GM19467 (cell line): ENCODE data around the gene RNF149.
"Not testable (repeated sequence)": the region's sequence is repeated elsewhere in the genome, so short reads cannot be mapped to it uniquely, and the experiment has no call there.

Source experiments
- ATAC-seq: cut with Tn5 transposase; IDR thresholded peaks from one replicate; pipeline ENCODE4 v1.9.1; 2021; ENCODE audit warnings: mild to moderate bottlenecking, moderate library complexity; ENCODE audit not compliant: unreplicated experiment

RNF149 gene, protein sequence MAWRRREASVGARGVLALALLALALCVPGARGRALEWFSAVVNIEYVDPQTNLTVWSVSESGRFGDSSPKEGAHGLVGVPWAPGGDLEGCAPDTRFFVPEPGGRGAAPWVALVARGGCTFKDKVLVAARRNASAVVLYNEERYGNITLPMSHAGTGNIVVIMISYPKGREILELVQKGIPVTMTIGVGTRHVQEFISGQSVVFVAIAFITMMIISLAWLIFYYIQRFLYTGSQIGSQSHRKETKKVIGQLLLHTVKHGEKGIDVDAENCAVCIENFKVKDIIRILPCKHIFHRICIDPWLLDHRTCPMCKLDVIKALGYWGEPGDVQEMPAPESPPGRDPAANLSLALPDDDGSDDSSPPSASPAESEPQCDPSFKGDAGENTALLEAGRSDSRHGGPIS

DNA sequence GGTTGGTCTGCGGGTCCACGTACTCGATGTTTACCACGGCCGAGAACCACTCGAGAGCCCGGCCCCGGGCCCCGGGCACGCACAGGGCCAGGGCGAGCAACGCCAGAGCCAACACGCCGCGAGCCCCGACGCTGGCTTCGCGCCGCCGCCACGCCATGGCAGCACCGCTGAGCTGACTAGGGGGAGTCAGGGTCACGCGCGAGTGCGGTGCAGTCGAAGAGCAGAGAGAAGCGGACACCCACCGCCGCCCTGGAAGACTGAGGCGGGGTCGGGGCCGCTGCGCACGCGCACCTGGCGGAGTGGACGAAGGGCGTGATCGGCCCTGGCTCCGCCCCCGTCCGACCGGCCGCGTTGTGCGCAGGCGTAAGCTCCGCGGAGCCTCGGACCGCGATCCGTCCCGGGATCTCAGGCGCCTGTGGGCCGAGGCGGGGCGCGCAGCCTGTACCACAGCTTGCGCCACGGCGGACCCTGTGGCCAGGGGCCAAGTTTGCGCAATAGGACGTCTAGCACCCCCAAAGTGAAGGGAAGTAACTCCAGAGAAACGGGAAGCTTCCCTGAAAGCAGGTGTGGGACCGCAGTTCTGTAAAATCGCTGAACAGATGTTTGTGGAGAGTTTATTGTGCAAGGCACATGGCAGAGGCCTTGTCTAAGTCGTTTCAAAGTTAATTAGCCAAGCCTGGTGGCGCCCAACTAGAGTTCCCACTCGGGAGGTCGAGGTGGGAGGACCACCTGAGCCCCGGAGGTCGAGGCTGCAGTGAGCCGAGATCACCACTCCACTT is at the start of gene RNF149:
Gene RNF149, minus strand, starts transcription at position 270 of the 779 bp plus-strand sequence. Its CDS starts 113 bp downstream, at position 157.
- ATAC-seq: peak; percentile 52

DNA sequence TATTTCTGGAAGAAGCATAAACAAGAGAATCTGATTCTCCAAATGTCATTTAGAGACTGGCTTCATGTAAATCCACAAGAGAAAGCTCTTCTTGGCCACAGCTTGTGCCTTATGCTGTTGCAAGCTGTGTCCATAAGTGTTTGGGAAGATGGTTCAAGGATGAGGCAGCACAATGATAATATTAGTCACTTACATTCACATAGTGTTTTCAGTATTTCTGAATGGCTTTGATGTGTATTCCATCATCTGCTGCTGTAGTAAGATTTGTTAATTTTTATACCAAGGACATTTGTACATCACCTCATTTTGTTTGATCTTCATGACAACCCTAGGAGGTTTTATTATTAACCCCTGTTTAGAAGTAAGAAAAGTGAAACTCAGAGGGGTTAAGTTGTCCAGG is 48.9 kb upstream of the RNF149 start:
- ATAC-seq: no peak

DNA sequence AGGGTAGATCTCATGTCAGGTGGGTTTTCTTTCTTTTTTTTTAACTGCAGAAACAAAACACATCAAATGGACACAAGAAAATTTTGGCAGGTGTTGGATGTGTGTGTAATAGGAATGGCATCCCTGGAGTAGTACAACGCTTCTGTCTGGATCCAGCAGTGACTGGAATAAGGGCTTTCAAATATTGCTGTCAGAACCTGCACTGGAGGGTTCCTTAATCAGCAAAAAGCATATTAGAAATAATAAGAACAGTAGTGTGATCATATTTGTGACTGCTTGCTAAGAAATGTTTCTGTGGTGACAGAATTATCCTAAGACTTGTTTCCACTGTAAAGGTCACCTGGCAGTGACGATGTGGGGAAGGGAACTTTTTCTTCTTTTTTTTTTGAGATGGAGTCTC is 48.0 kb upstream of the RNF149 start:
- no peak for ATAC-seq

DNA sequence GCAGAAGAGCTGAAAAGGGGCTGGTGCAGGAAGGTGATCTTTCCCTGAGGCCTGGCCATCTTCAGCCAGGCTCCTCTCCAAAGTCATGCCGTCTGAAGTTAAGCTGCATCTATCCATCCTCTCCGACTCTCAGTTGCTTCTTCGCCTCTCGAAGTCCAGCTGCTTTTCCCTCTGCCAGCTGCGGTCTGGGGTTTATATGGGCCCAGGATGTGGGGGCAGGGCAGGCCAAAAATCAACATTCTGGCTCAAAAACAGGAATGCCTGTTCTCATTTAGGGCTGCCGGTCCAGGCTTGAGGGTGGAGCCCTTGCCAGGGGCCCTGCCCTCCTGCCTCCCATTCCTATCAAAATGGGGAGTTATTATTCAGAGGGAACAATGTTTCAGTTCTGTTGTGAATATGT is 47.6 kb upstream of the RNF149 start:
- ATAC-seq: no peak

DNA sequence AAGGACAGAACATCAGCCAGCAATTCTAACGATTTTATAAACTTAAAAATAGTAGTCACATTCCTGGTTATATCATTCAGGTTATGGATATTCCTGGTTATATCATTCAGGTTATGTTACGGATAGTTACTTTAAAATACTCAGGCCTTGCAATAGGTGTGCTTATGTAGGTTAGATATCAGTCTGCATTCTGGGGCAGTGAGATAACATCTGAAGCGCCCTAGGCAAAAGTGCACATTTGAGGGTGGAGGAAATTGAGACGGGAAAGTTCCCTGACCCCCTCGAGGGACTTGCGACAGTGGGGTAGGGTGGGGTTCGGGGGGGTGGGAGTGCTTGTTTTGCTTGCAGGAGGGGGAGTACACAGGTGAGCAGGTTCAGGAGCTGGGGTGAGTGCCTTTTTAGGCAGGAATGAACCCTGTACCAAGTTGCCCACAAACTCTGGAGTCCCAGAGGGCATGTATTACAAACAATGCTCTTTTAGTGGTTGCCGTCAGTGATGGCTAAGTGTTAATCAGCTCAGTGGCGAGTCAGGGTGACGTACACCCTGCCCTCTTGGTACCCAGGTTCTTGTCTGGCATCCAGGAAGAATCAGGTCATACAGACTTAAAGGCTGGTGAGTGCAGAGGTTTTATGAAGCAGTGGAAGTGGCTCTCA is 47.0 kb upstream of the RNF149 start:
- ATAC-seq: no peak

DNA sequence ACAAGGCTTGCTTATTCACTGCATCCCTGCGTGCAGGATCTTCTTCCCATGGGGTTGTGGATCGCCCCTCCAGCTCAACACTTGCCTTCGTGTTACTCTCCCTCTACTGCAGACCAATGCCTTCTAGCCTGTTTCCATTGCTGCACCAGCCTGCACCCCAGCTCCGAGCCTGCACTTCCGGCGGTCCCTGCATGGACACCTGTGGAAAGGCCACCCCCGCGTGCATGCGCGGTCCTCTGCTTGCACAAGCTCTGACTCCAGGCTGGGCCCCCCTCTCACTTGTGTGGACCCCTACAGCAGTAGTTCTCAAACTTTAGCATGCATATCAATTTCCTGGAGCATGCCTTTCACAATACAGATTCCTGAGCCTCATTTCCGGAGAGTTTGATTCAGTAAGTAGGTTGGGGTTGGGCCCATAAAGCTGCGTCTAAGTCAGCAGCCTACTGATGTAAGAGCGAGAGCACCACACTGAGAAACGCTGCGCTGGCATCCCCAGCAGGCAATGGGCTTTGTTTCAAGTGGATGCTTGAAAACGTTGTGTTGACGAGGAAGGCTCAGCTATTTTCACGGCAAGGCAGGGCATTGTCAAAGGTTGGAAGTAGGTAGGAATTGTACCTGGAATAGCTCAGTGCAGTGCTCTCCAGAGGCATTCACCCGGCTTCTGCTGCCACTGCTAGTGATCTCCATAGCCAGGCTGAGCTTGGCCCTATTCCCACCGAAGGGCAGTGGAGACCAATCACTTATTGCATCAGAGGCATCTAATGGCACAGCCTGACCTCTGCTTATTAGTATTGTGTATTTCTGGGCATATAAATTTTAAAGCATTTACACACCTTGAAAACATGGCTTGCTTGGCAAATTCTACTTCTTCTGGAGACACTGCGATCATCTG is 46.2 kb upstream of the RNF149 start:
- no peak for ATAC-seq

DNA sequence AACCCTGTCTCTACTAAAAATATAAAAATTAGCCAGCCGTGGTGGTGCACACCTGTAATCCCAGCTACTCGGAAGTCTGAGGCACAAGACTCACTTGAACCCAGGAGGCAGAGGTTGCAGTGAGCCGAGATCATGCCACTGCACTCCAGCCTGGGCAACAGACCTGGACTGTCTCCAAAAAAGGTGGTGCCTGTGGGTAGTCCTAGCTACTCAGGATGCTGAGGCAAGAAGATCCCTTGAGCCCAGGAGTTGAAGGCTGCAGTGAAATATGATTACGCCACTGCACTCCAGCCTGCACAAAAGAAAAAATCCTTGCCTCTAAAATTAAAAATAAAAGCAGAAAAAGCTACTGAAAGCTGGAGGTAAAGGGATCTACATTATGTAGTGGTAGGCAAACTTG is 44.1 kb upstream of the RNF149 start:
- not testable (repeated sequence) for ATAC-seq

DNA sequence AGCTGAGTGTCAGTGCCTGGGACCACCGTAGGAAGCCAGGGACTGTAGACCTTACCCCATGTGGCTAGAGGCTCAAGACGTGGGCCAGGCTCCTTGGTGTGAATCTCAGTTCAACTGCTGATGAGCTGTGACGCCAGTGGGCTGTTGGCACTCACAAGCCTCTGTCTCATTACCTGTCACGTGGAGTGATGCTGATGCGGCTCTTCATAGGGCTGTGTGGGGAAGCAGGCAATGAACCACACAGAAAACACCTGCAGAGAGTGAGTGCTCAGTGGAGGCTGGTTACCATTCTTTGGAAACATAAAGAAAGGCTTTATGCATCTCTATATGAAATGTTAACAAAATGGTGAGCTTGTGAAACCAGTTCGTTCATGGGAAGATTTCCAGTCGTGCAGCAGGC is 42.7 kb upstream of the RNF149 start:
- ATAC-seq: no peak

DNA sequence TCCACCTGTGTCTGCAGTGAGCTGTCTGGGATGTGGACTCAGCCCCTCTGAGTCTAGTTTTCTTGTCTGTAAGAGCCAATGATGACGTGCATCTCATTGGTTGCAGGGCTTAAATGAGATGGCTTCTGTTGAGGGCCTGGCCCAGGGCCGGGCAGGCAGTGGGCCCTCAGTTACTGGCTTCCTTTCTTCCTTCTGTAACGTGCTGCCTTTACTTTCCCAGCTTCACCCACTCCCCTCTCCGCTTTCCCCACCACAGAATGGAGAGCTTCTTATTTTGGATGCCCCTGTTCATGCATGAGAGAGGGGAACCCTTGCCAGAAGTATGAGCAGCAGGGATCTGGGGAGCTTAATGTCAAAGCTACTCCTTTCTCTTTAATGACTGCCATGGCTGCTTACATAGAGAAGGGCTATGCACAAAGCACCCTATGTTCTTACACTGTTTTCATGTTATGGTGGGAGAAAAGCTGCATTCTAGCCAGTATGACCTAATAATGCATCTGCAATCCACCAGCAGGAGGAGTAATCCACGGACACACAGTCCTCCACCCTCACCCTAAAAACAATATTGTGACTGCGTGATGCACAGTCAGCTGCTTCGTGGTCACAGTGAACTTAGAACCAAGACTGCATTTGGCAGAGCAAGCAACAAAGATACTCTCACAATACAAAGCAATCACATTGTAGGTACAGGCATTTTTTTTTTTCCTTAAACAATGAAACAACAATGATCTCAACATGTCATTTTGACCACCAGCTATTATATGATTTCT is 41.6 kb upstream of the RNF149 start:
- ATAC-seq: no peak

DNA sequence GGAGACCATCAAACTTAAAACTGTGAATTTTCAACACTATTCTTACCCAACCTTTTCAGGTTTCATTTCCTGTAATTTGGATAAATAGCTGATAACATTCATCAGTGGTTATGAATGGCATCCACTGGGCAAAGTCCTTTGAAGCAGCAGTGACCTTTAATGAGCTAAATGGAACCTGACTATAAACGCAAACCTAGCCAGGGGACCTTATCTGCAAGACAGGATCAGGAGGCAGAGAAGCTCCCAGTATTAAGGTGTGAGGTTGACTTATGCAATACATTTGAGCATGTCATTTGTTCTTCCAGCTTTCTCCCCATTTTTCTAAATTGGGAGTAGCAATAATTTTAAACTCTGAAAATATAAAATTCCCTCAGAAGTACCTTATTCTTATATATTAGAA is 40.4 kb upstream of the RNF149 start:
- no peak for ATAC-seq

DNA sequence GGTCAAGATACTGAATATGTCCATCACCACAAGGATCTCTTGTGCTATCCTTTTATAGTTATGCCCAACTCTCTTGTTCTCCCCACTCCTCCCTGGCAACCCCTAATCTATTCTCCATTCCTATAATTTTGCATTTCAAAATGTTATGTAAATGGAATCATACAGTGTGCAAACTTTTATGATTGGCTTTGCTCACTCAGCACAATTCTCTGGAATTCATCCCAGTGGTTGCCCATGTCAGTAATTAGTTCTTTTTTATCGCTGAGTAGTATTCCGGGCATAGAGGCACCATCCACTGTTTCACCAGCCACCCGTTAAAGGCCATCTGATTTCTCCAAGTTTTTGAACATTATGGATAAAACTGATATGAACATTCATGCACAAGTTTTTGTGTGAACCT is 38.4 kb upstream of the RNF149 start:
- ATAC-seq: no peak

DNA sequence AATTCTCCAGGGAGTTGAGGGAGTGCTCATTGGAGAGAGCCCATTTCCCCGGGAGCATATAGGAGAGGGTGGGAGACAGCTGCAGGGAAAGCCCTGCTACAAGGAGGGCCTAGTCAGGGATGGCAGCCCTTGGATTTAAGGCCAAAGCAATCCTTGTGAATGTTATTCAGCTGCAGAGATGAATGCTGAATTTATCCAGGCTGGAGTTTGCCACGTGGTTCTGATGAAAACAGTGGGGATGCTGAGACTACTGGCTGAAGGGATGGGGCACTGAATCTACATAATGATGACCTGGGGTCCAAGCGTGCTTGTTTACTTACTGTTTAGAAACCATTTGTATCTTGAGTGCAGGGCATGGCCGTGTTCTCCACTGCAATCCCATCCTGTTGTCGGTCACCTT is 35.6 kb upstream of the RNF149 start:
- ATAC-seq: no peak

DNA sequence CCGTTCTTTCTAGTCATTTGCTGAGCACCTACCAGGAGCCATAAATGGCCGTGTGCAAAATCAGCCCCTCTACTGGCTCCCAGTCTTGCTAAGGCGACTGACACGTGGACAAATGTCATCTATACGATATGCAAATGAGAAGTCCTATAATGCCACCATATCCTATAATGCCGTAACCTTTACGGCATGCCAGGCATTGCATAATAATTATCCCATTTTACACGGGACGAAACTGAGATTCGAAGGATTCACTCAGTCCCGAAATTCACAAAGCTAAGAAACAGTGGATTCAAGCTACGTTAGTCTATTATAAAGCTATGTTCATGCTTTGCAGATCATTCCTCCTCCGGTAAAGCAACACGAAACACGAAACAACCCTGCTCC is 34.1 kb upstream of the RNF149 start:
- ATAC-seq: no peak

DNA sequence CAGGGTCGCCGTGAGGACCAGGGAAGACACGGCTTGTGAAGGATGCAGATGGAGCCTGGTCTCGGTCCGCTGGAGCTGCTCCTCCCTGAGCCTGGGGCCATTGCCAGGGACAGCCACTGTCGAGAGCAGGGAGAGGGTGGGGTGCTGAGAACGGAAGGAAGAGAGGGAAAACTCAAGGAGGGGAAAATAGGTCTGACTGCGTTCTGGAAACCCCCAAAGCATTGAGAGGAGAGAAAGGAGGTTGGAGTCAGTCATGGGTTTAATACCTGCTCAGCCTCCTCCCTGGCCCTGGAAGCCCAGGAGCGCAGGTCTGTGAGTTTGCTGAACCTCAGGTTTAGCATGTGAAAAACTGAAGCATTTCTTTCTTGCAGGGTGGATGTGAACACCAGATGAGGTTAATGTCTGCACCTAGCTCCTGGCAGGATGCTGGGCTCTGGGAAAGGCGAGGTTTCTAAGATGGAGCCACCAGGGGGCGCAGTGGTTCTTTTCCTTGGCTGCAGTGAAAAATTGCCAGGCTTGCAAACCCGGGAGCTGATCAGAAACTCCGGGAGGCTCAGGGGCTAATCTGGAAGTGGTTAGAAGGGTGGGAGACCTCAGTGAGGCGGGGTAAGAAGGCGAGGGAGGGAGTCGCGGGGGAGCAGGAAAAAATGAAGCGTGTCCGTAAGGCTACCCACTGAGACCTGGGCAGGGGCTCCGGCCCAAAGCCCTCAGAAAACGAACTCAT is 33.6 kb upstream of the RNF149 start:
- no peak for ATAC-seq

DNA sequence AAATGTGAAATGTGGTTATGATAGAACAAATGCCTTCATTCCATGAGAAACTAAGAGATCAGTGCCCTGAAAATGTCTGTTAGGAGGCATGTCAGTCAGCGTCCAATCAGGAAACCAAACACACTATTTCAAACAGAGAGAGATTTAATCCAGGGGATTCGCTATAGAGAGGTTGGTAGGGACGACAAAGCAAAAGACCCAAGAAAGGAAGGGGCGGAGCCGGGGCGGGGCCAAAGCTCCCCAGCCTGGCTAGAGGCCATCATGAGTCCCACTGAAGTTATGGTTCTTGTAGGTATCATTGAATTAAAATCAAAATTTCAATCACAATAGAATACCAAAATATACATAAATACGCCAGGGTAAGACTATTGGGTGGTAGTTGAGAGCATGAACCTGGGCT is 32.9 kb upstream of the RNF149 start:
- ATAC-seq: no peak

DNA sequence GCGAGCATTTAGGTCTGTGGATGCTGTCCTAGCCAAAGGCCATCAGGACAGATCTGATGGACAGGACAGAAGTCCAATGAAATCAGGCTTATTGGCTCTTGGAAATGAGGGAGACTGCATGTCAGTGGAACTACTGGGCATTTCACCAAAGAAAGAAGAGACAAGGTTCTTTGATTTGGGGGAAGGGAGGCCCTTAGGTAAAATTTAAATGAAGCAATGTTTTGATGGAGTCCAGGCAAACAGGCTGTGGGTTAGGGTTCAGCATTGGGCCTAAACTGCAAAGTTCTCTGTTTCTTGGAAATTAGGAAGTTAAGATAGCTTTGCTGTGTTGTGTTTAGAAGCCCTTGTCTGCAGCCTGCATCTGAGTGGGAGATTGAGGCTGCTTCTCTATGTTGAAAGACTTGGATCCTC is 31.6 kb upstream of the RNF149 start:
- ATAC-seq: no peak

DNA sequence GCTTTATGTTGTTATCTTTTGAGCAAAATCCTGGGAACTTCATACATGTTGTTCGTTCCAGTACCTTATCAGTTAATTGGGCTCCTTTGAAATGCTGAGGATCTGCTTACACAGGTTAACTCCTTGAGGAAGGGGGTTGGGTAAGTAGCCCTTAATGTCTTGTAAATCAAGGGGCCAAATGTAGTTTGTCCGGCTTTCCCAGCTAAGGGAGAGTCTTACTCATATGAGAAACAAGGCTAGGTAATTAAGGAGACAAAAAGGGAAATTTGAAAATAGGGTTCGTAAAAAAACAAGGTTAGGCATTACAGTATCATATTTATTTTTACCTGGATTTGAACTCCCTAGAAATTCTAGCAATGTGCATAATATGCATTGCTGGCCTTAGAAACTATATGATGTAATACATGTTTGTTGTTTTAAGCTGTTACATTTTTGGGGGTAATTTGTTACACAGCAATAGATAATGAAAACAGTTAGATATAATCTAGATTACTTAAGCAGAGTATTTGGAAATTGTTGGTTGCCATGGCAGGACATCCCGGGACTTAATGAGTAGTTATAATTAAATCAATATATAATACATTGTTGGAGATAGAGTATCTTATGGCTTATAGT is 30.9 kb upstream of the RNF149 start:
- ATAC-seq: no peak

DNA sequence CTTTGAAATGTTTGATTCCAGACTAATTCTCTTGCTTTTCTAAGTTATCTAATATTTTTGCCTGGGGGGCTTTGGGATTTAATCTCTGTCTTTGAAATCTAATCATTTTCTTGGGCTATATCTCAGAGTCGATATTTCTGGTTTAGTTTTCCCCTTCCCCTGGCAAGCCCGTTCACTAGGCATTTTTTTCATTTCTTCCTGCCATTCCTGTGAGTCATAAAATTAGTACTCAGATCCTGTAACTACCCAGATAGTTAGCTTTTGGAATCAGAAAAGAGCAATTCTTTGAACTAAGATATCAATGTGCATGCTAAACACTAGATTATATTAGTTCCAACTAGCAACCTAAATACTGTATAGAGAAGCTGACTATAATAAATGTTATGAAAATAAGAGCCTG is 29.4 kb upstream of the RNF149 start:
- no peak for ATAC-seq
